Measurements from ENCODE around the gene PHRF1.

DNA sequence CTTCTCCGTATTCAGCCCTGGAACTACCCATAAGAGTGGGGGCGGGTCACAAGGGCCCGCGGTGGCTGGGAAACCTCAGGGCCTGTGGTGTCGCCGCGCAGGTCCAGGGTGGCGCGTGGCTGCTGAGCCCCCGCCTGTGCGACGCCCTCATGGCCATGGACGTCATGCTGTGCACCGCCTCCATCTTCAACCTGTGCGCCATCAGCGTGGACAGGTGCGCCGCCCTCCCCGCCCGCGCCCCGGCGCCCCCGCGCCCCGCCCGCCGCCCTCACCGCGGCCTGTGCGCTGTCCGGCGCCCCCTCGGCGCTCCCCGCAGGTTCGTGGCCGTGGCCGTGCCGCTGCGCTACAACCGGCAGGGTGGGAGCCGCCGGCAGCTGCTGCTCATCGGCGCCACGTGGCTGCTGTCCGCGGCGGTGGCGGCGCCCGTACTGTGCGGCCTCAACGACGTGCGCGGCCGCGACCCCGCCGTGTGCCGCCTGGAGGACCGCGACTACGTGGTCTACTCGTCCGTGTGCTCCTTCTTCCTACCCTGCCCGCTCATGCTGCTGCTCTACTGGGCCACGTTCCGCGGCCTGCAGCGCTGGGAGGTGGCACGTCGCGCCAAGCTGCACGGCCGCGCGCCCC lies 63.2 kb downstream of the PHRF1 start:
- TF ChIP-seq JUN (IDR thresholded peaks at IDR 0.05; ENCODE audit: borderline replicate concordance, insufficient read depth, insufficient read length, low read depth) (no peak), POLR2A (IDR thresholded peaks at IDR 0.05; ENCODE audit: low read depth, low read length) (no peak), MAX (IDR thresholded peaks at IDR 0.05; ENCODE audit: insufficient read depth, insufficient read length) (no peak), FOS (IDR thresholded peaks at IDR 0.05; ENCODE audit: borderline replicate concordance, insufficient read depth, low read length) (no peak), MYC (IDR thresholded peaks at IDR 0.05; ENCODE audit: low read depth, low read length) (no peak), POLR2AphosphoS5 (IDR thresholded peaks at IDR 0.05; ENCODE audit: insufficient read depth, low read depth, low read length) (no peak)
- TF ChIP-seq, protein P1, sequence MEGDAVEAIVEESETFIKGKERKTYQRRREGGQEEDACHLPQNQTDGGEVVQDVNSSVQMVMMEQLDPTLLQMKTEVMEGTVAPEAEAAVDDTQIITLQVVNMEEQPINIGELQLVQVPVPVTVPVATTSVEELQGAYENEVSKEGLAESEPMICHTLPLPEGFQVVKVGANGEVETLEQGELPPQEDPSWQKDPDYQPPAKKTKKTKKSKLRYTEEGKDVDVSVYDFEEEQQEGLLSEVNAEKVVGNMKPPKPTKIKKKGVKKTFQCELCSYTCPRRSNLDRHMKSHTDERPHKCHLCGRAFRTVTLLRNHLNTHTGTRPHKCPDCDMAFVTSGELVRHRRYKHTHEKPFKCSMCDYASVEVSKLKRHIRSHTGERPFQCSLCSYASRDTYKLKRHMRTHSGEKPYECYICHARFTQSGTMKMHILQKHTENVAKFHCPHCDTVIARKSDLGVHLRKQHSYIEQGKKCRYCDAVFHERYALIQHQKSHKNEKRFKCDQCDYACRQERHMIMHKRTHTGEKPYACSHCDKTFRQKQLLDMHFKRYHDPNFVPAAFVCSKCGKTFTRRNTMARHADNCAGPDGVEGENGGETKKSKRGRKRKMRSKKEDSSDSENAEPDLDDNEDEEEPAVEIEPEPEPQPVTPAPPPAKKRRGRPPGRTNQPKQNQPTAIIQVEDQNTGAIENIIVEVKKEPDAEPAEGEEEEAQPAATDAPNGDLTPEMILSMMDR (IDR thresholded peaks at IDR 0.05; ENCODE audit: extremely low read depth in 1 of 2, insufficient read depth in 1 of 2, low read depth in 1 of 2, low read length in 2 of 2) = no peak
